Measurements from ENCODE around the gene KIRREL3. TPM values are rescaled to one million over a fixed set of nuclear protein-coding genes. Genes with fewer than 3 reads are reported as not detected.
A peak's percentile ranks its signal among the peaks of the same experiment; 100 is the strongest.

The KIRREL3 gene
- total RNA-seq, 1 experiment from 2014 or later = 0.44 TPM

DNA sequence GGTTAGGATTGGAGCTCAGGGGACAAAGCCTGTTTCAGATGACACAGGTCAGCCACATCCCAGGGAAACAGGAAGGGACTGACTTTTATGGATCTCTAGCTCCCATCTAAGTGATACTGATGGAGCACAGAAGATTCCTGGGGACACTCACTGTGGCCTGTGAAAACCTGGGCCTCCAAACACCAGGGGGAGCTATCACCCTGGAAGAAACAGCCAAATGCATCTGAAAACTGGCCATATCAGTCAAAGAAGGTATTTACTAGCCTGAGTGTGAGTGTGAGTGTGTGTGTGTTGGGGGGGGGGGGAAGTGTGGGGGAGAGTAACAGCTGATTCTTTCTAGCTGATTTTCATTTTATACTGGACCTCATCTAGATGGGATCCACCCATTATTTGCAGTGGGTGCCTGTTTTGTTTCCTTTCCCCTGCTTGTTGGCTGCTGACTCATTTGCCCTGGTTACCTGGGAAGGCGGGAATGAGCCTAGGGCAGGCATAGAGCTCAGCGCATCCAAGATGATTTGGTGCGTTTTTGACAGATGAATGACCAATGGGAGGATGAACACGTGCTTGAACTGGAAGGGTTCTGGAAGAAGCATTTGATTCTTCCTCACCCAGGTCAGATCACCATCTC lies 284.0 kb downstream of the KIRREL3 start:
- BruUV-seq (replicated peaks) = no TSS peak
- no peak overlapping the region for H3K4me2 ChIP-seq (ENCODE audit: low read length)
- H4K20me1 ChIP-seq (ENCODE audit: low read length) = no peaks in the 10 kb centered on the region
- H3K79me2 ChIP-seq (ENCODE audit: low read length) = no peaks in the 10 kb centered on the region
- H3K27ac ChIP-seq (ENCODE audit: low read length) = no peak overlapping the region
- intact Hi-C loops (cut with micrococcal nuclease) = no loop called here
- no peak overlapping the region for H3K4me3 ChIP-seq (ENCODE audit: low read length)
- no peak overlapping the region for H3K9ac ChIP-seq (ENCODE audit: low read length)
- no peaks in the 10 kb centered on the region for H3K9me2 ChIP-seq (replicated peaks; ENCODE audit: low read length)
- ChIA-PET POLR2A (ENCODE audit: unreplicated experiment) (no interaction called here), CTCF (no interaction called here)
- no peak overlapping the region for H2AFZ ChIP-seq (ENCODE audit: low read length)
- H3K36me3 ChIP-seq (ENCODE audit: low read depth, low read length) = no peaks in the 10 kb centered on the region
- H3K4me1 ChIP-seq (ENCODE audit: insufficient read depth, low read length) = no peaks in the 10 kb centered on the region
- peaks cover 85% of the 10 kb centered on the region for H3K27me3 ChIP-seq (ENCODE audit: low read length)
- TF ChIP-seq EZH2 (IDR thresholded peaks at IDR 0.05; ENCODE audit: low read length, unreplicated experiment) = no peak
- TF ChIP-seq EZH2phosphoT487 (IDR thresholded peaks at IDR 0.05; ENCODE audit: borderline replicate concordance, low read length) = no peak
- TF ChIP-seq, protein P1, sequence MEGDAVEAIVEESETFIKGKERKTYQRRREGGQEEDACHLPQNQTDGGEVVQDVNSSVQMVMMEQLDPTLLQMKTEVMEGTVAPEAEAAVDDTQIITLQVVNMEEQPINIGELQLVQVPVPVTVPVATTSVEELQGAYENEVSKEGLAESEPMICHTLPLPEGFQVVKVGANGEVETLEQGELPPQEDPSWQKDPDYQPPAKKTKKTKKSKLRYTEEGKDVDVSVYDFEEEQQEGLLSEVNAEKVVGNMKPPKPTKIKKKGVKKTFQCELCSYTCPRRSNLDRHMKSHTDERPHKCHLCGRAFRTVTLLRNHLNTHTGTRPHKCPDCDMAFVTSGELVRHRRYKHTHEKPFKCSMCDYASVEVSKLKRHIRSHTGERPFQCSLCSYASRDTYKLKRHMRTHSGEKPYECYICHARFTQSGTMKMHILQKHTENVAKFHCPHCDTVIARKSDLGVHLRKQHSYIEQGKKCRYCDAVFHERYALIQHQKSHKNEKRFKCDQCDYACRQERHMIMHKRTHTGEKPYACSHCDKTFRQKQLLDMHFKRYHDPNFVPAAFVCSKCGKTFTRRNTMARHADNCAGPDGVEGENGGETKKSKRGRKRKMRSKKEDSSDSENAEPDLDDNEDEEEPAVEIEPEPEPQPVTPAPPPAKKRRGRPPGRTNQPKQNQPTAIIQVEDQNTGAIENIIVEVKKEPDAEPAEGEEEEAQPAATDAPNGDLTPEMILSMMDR (conservative IDR thresholded peaks at IDR 0.05; ENCODE audit: low read depth, low read length) = peak; percentile 68
- DNase-seq (peak; percentile 48), ATAC-seq (no peak; the same call in 1 of the 2 replicates)
- no peaks in the 10 kb centered on the region for H3K9me3 ChIP-seq (ENCODE audit: low read length)
- no peaks in the 10 kb centered on the region for H3F3A ChIP-seq (ENCODE audit: low read length, unreplicated experiment)

DNA sequence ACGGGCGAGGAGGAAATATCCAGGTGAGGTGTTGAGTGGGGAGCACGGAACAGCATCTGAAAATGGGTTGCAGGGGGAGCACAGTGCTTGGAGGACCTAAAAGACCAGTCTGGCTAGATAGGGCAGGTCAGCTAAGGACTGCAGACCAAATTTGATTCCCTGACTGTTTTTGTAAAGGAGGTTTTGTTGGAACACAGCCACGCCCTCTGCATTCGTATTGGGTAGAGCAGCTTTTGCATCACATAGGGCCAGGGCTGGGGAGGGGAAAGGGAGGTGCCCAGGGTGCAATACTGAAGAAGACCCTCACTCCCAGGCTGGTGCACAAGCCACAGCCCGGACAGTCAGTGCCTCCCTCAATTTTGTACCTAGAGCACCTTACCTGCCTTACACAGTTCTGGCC lies 286.8 kb downstream of the KIRREL3 start:
- no peak for ATAC-seq
- CTCF ChIA-PET = no interaction called here

More for the DNA sequence above, 286.8 kb downstream of the KIRREL3 start:
- Histone ChIP-seq H3K4me3 (ENCODE audit: low read length) (no peak overlapping the region), H3K9me3 (ENCODE audit: low read length) (no peaks in the 10 kb centered on the region), H4K20me1 (ENCODE audit: low read length) (no peaks in the 10 kb centered on the region), H3K9ac (ENCODE audit: low read length) (no peak overlapping the region), H2AFZ (ENCODE audit: low read length) (no peak overlapping the region), H3K27me3 (ENCODE audit: low read length) (peaks cover 82% of the 10 kb centered on the region), H3K27ac (ENCODE audit: low read length) (no peak overlapping the region), H3K36me3 (ENCODE audit: low read depth, low read length) (no peaks in the 10 kb centered on the region), H3F3A (ENCODE audit: low read length, unreplicated experiment) (no peaks in the 10 kb centered on the region), H3K4me2 (ENCODE audit: low read length) (no peak overlapping the region), H3K9me2 (replicated peaks; ENCODE audit: low read length) (no peaks in the 10 kb centered on the region), H3K79me2 (ENCODE audit: low read length) (no peaks in the 10 kb centered on the region), H3K4me1 (ENCODE audit: insufficient read depth, low read length) (no peaks in the 10 kb centered on the region)
- POLR2A ChIA-PET (ENCODE audit: unreplicated experiment) = no interaction called here
- intact Hi-C loops (cut with micrococcal nuclease) = no loop called here
- TF ChIP-seq, protein P1 (conservative IDR thresholded peaks at IDR 0.05; ENCODE audit: low read depth, low read length) = no peak
- TF ChIP-seq EZH2phosphoT487 (IDR thresholded peaks at IDR 0.05; ENCODE audit: borderline replicate concordance, low read length) (no peak), EZH2 (IDR thresholded peaks at IDR 0.05; ENCODE audit: low read length, unreplicated experiment) (no peak)
- DNase-seq = no peak
- no TSS peak for BruUV-seq (replicated peaks)

Measured in PC-3 (cell line).